Endothelial cell (in vitro differentiated cells): Measurements from ENCODE around the gene CLDN9. TPM values are rescaled to one million over a fixed set of nuclear protein-coding genes. Genes with fewer than 3 reads are reported as not detected.
A peak's percentile ranks its signal among the peaks of the same experiment; 100 is the strongest.

Experiments
- DNase-seq: peaks from one replicate; pipeline ENCODE4 v3.0.0; 2021; ENCODE audit warnings: low spot score
- H3K27ac Mint-ChIP-seq: one replicate; pipeline ENCODE4 v1.8.0; 2021; ENCODE audit warnings: mixed read lengths, inconsistent platforms; ENCODE audit not compliant: unreplicated experiment
- H3K27me3 Mint-ChIP-seq: one replicate; pipeline ENCODE4 v1.8.0; 2021; ENCODE audit warnings: mild to moderate bottlenecking, moderate library complexity, mixed read lengths, inconsistent platforms; ENCODE audit not compliant: unreplicated experiment
- H3K36me3 Mint-ChIP-seq: one replicate; pipeline ENCODE4 v1.8.0; 2021; ENCODE audit warnings: mild to moderate bottlenecking, low read depth, mixed read lengths, inconsistent platforms; ENCODE audit not compliant: unreplicated experiment
- H3K4me1 Mint-ChIP-seq: one replicate; pipeline ENCODE4 v1.8.0; 2021; ENCODE audit warnings: mild to moderate bottlenecking, mixed read lengths, inconsistent platforms; ENCODE audit not compliant: unreplicated experiment
- H3K4me3 Mint-ChIP-seq: one replicate; pipeline ENCODE4 v1.8.0; 2021; ENCODE audit warnings: mild to moderate bottlenecking, mixed read lengths, inconsistent platforms; ENCODE audit not compliant: unreplicated experiment
- H3K9me3 Mint-ChIP-seq: one replicate; pipeline ENCODE4 v1.8.0; 2021; ENCODE audit warnings: mixed read lengths, inconsistent platforms; ENCODE audit not compliant: unreplicated experiment
- CTCF ChIP-seq: fragments of 200-600 bp; sonication (generic); IDR thresholded peaks from one replicate; pipeline ENCODE4 v1.5.0; 2021; ENCODE audit warnings: antibody characterized with exemption; ENCODE audit not compliant: unreplicated experiment
- total RNA-seq: library from RNA; stranded (reverse); fragmentation: NEBNext Ultra II Directional; extraction: Animal tissue kit (Norgen Biotek cat#: 25700); gene quantifications from one replicate; pipeline ENCODE4 v1.2.1, GENCODE V29; 2021; ENCODE audit not compliant: unreplicated experiment

The CLDN9 gene
- total RNA-seq, 1 donor from 2014 or later, result not detected

- Mint-ChIP-seq H3K27me3 (peaks cover 15% of the 10 kb centered on the region), H3K4me3 (no peak overlapping the region), H3K36me3 (peaks cover 4% of the 10 kb centered on the region), H3K27ac (no peak overlapping the region), H3K4me1 (peaks cover 6% of the 10 kb centered on the region), H3K9me3 (no peaks in the 10 kb centered on the region)
- TF ChIP-seq CTCF, result no peak
- DNase-seq, result no peak
Measured at GRCh38 chr16:3038896-3039295, 26.2 kb downstream of the CLDN9 start.

- TF ChIP-seq CTCF, result no peak
- Mint-ChIP-seq H3K4me1 (peaks cover 8% of the 10 kb centered on the region), H3K4me3 (no peak overlapping the region), H3K27ac (no peak overlapping the region), H3K27me3 (peaks cover 15% of the 10 kb centered on the region), H3K36me3 (no peaks in the 10 kb centered on the region), H3K9me3 (no peaks in the 10 kb centered on the region)
- DNase-seq, result no peak
Measured at GRCh38 chr16:3042376-3042775, 29.7 kb downstream of the CLDN9 start.

- Mint-ChIP-seq H3K27ac (peak overlapping the region; percentile 84), H3K36me3 (no peaks in the 10 kb centered on the region), H3K4me3 (peak overlapping the region; percentile 87), H3K4me1 (peaks cover 8% of the 10 kb centered on the region), H3K27me3 (peaks cover 22% of the 10 kb centered on the region), H3K9me3 (no peaks in the 10 kb centered on the region)
- no peak for DNase-seq
- TF ChIP-seq CTCF, result no peak
Measured at GRCh38 chr16:3044708-3045107, 32.0 kb downstream of the CLDN9 start.

GRCh38 chr16:3045758-3046640 is 33.3 kb downstream of the CLDN9 start, which contains the start of gene MMP25:
MMP25 (plus strand) TSS chr16:3046561; CDS start chr16:3046918, 357 bp downstream.
- Mint-ChIP-seq H3K9me3 (no peaks in the 10 kb centered on the region), H3K4me3 (peak within 1 kb of the TSS; percentile 87), H3K36me3 (peaks cover 2% of the 10 kb centered on the region), H3K27me3 (peaks cover 22% of the 10 kb centered on the region), H3K27ac (no peak within 1 kb of the TSS), H3K4me1 (peaks cover 8% of the 10 kb centered on the region)
- peak; percentile 58 for DNase-seq
- TF ChIP-seq CTCF, result no peak
